ENCODE data around the gene PGAP3. TPM values are rescaled to one million over a fixed set of nuclear protein-coding genes. Genes with fewer than 3 reads are reported as not detected.

The PGAP3 gene, protein sequence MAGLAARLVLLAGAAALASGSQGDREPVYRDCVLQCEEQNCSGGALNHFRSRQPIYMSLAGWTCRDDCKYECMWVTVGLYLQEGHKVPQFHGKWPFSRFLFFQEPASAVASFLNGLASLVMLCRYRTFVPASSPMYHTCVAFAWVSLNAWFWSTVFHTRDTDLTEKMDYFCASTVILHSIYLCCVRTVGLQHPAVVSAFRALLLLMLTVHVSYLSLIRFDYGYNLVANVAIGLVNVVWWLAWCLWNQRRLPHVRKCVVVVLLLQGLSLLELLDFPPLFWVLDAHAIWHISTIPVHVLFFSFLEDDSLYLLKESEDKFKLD
- 10 to 100 TPM; 11.8 to 12.1 TPM for total RNA-seq
- 22.4 TPM for polyA plus RNA-seq

DNA sequence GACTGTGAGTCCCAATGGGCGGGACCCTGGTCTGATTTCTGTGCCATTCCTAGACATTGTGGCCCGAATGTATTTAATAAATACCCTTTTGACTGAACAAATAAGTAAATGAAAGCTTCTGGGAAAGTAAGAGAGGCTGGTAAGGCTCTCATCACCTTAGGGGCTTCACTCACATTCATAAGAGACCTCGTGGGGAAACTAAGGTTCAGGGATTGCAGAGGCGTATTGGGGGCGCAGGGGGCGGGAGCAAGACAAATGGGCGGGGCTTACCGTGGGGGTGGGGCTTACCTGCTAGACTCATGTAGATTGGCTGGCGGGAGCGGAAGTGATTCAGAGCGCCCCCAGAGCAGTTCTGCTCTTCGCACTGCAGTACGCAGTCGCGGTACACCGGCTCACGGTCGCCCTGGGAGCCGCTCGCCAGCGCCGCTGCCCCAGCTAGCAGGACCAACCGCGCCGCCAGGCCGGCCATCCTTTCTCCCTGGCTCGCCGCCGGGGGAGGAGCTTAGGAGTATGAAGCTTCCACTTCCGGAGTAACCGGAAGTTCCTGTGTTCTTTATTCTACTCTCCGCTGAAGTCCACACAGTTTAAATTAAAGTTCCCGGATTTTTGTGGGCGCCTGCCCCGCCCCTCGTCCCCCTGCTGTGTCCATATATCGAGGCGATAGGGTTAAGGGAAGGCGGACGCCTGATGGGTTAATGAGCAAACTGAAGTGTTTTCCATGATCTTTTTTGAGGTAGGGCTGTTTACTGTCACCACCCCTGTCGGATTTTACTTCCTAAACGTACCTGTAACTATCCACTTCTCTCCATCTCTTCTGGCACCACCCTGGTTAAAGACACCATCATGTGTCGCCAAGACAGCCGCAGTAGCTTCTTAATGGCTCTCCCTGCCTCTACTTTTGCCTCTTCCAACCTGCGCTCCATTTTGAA, at the start of gene PGAP3:
PGAP3 (minus strand) TSS at position 512 of the 929 bp plus-strand sequence; CDS start at position 469, 43 bp downstream.
- CTCF ChIA-PET = interaction anchor here (1.0 to 2.3 kb wide), 10 partner anchors 8 to 99 kb away, joined by 3 to 11 read pairs (median 6); partner anchors contain the start of gene PNMT
- H3K9me3 Mint-ChIP-seq = no peaks in the 10 kb centered on the region
- peak within 1 kb of the TSS; percentile 88 for H3K4me3 ChIP-seq (ENCODE audit: low read length)
- POLR2A ChIA-PET = interaction anchor here (0.6 to 1.9 kb wide), 5 partner anchors 12 to 238 kb away, joined by 3 to 6 read pairs (median 4); partner anchors contain the start of genes ERBB2 and PNMT
- peaks cover 4% of the 10 kb centered on the region for H3K36me3 ChIP-seq (ENCODE audit: insufficient read depth, low read length)
- peaks cover 16% of the 10 kb centered on the region for H3K4me1 ChIP-seq (ENCODE audit: insufficient read depth, low read length)
- H3K4me3 Mint-ChIP-seq = peak within 1 kb of the TSS; percentile 96 to 99 (median 97)
- H3K4me1 Mint-ChIP-seq = peaks cover 30 to 36% (median 31%) of the 10 kb centered on the region in 3 donors
- peaks cover 10 to 32% (median 10%) of the 10 kb centered on the region in 3 donors for H3K36me3 Mint-ChIP-seq
- H3K27me3 ChIP-seq (ENCODE audit: insufficient read depth, low read length, poor library complexity, severe bottlenecking) = no peaks in the 10 kb centered on the region
- H3K27ac ChIP-seq (ENCODE audit: low read depth, low read length) = peak within 1 kb of the TSS; percentile 78
- H3K9me3 ChIP-seq (ENCODE audit: low read length) = no peaks in the 10 kb centered on the region
- H3K27me3 Mint-ChIP-seq = no peaks in the 10 kb centered on the region
- DNase-seq = peak; percentile 74 to 89 (median 82)
- peak within 1 kb of the TSS; percentile 95 to 99 (median 97) for H3K27ac Mint-ChIP-seq

DNA sequence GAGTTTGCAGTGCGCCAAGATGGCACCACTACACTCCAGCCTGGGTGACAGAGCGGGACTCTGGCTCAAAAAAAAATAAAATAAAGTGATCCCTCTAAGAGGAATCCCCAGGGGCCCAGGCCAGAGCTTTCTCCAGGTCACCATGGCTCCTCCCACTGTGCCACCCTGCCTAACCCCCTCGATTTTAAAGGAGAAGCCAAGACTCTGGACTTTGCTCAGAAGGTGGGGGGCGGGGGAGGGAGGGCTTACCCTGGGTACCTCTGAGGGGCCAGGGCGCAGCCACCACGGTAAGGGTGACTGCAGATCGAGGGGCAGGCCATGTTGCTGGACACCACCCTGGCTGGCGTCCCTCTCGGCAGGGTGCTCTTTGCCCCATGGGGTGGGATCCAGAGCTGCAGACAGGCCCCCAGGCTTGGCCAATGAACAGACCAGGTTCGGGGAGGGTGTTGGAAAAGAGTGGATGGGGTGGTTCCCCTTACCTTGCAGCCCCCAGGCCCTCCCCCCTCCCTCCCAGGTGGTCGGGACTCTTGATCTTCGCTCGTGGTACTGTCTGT, 49.4 kb upstream of the PGAP3 start:
- H3K4me3 Mint-ChIP-seq = no peak overlapping the region
- Histone ChIP-seq H3K27ac (ENCODE audit: low read depth, low read length) (no peak overlapping the region), H3K27me3 (ENCODE audit: insufficient read depth, low read length, poor library complexity, severe bottlenecking) (no peaks in the 10 kb centered on the region), H3K36me3 (ENCODE audit: insufficient read depth, low read length) (no peaks in the 10 kb centered on the region), H3K4me1 (ENCODE audit: insufficient read depth, low read length) (no peaks in the 10 kb centered on the region), H3K4me3 (ENCODE audit: low read length) (no peak overlapping the region), H3K9me3 (ENCODE audit: low read length) (no peaks in the 10 kb centered on the region)
- no peak for DNase-seq
- peaks cover 15 to 25% of the 10 kb centered on the region in 2 donors for H3K27me3 Mint-ChIP-seq
- CTCF ChIA-PET = interaction anchor here (0.7 kb wide), 1 partner anchor 115 kb away, joined by 3 read pairs; no protein-coding TSS in a partner anchor
- H3K27ac Mint-ChIP-seq = peak overlapping the region in 1 of 8 donors; percentile 50
- no peaks in the 10 kb centered on the region for H3K36me3 Mint-ChIP-seq
- H3K4me1 Mint-ChIP-seq = peaks cover 4 to 7% (median 6%) of the 10 kb centered on the region in 3 donors
- POLR2A ChIA-PET = no interaction called here
- H3K9me3 Mint-ChIP-seq = no peaks in the 10 kb centered on the region

DNA sequence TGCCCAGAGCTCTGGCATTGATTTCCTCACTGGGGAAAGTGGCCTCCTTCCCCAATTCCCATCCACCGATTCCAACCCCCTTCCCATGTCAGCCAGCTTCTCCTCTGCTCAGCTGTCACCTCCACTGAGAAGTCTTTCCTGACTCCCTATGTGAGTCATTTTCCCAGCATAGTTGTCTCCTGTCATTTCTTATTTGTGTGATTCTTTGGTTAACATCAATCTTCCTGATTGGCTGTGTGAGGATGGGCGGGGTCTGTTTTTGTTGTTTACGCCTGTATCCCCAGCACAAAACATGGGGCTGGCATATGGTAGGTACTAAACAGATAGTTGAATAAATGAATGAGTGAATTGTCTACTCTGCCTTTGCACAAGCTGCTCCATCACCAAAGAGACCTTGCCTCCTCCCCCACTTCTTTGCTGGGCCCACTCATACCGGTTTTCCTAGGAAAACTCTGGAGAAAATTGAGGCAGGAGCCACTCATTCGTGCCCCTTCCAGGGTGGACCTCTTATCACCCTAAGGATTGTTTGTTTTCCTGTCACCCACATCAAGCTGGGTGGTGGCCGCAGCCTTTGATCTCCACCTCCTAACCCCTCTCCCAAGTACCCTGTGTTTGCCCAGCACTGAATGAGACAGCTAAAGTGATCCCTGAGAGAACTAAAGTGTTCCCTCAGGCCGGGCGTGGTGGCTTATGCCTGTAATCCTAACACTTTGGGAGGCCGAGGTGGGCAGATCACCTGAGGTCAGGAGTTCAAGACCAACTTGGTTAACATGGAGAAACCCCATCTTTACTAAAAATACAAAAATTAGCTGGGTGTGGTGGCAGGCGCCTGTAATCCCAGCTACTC, 48.7 kb upstream of the PGAP3 start:
- H3K4me3 Mint-ChIP-seq = peak overlapping the region in 1 of 7 donors; percentile 5

DNA sequence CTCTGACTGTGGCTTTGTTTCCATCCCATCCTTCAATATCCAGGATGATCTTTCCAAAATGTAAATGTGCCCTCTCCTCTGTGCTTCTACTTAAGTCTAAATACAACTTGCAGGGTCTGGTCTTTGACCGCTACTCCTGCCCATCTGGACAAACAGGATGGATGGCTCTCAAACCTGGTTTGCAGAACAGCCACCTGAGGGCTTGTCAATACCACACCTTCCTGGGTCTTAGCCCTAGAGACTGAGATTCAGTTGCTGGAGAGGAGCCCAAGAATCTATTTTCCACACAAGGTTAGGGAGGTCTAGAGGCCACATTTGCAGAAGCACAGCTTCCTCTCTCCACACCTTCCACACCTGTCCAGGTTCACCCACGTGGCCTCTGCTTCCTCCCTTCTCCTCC, 48.0 kb upstream of the PGAP3 start:
- POLR2A ChIA-PET = no interaction called here
- no peak overlapping the region for H3K4me3 ChIP-seq (ENCODE audit: low read length)
- H3K4me1 ChIP-seq (ENCODE audit: insufficient read depth, low read length) = no peaks in the 10 kb centered on the region
- no peaks in the 10 kb centered on the region for H3K36me3 ChIP-seq (ENCODE audit: insufficient read depth, low read length)
- H3K27me3 Mint-ChIP-seq = peaks cover 9 to 23% of the 10 kb centered on the region in 2 donors
- CTCF ChIA-PET = interaction anchor here (8.6 kb wide), 1 partner anchor 114 kb away, joined by 72 read pairs; no protein-coding TSS in a partner anchor
- no peaks in the 10 kb centered on the region for H3K27me3 ChIP-seq (ENCODE audit: insufficient read depth, low read length, poor library complexity, severe bottlenecking)
- H3K9me3 Mint-ChIP-seq = no peaks in the 10 kb centered on the region
- peaks cover 4 to 7% (median 6%) of the 10 kb centered on the region in 3 donors for H3K4me1 Mint-ChIP-seq
- no peaks in the 10 kb centered on the region for H3K36me3 Mint-ChIP-seq
- no peaks in the 10 kb centered on the region for H3K9me3 ChIP-seq (ENCODE audit: low read length)
- peak overlapping the region in 1 of 8 donors; percentile 6 for H3K27ac Mint-ChIP-seq
- no peak for DNase-seq
- no peak overlapping the region for H3K4me3 Mint-ChIP-seq
- no peak overlapping the region for H3K27ac ChIP-seq (ENCODE audit: low read depth, low read length)

More for the DNA sequence above, 48.7 kb upstream of the PGAP3 start:
- Histone ChIP-seq H3K4me3 (ENCODE audit: low read length) (no peak overlapping the region), H3K27me3 (ENCODE audit: insufficient read depth, low read length, poor library complexity, severe bottlenecking) (no peaks in the 10 kb centered on the region), H3K9me3 (ENCODE audit: low read length) (no peaks in the 10 kb centered on the region), H3K36me3 (ENCODE audit: insufficient read depth, low read length) (no peaks in the 10 kb centered on the region), H3K4me1 (ENCODE audit: insufficient read depth, low read length) (no peaks in the 10 kb centered on the region), H3K27ac (ENCODE audit: low read depth, low read length) (no peak overlapping the region)
- no peak for DNase-seq
- Mint-ChIP-seq H3K9me3 (no peaks in the 10 kb centered on the region), H3K27me3 (peaks cover 11 to 25% of the 10 kb centered on the region in 2 donors), H3K27ac (peak overlapping the region in 3 of 8 donors; percentile 6 to 50 (median 48)), H3K4me1 (peaks cover 4 to 7% (median 6%) of the 10 kb centered on the region in 3 donors), H3K36me3 (no peaks in the 10 kb centered on the region)
- ChIA-PET POLR2A (no interaction called here), CTCF (interaction anchor here (0.7 to 8.6 kb wide), 2 partner anchors 114 to 115 kb away, joined by 3 to 72 read pairs; no protein-coding TSS in a partner anchor)

DNA sequence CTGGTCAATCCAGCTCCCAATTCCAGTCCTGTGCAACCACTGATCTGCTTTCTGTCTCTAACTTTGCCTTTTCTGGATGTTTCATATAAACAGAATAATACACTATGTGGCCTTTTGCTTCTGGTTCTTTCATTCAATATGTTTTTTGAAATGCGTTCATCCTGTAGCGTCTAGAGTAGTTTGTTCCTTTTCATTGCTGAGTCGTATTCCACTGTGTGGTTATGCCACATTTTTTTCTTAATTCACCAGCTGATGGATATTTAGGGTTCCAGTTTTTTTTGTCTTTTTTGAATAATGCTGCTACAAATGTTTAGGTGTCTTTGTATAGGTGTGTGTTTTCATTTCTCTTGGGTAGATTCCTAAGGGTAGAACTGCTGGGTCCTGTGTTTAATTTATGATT, 44.7 kb upstream of the PGAP3 start:
- Mint-ChIP-seq H3K4me3 (peak overlapping the region; percentile 17 to 80 (median 56)), H3K9me3 (no peaks in the 10 kb centered on the region), H3K36me3 (peaks cover 0 to 22% (median 5%) of the 10 kb centered on the region in 3 donors), H3K27me3 (peaks cover 0 to 2% of the 10 kb centered on the region in 2 donors), H3K4me1 (peaks cover 14 to 18% (median 15%) of the 10 kb centered on the region in 3 donors), H3K27ac (peak overlapping the region in 3 of 8 donors; percentile 46 to 81 (median 47))
- no peaks in the 10 kb centered on the region for H3K9me3 ChIP-seq (ENCODE audit: low read length)
- peaks cover 15% of the 10 kb centered on the region for H3K4me1 ChIP-seq (ENCODE audit: insufficient read depth, low read length)
- CTCF ChIA-PET = interaction anchor here (1.1 to 8.6 kb wide), 2 partner anchors 111 to 141 kb away, joined by 3 to 72 read pairs; no protein-coding TSS in a partner anchor
- POLR2A ChIA-PET = no interaction called here
- H3K27ac ChIP-seq (ENCODE audit: low read depth, low read length) = no peak overlapping the region
- H3K36me3 ChIP-seq (ENCODE audit: insufficient read depth, low read length) = no peaks in the 10 kb centered on the region
- H3K27me3 ChIP-seq (ENCODE audit: insufficient read depth, low read length, poor library complexity, severe bottlenecking) = no peaks in the 10 kb centered on the region
- DNase-seq = no peak
- H3K4me3 ChIP-seq (ENCODE audit: low read length) = no peak overlapping the region

DNA sequence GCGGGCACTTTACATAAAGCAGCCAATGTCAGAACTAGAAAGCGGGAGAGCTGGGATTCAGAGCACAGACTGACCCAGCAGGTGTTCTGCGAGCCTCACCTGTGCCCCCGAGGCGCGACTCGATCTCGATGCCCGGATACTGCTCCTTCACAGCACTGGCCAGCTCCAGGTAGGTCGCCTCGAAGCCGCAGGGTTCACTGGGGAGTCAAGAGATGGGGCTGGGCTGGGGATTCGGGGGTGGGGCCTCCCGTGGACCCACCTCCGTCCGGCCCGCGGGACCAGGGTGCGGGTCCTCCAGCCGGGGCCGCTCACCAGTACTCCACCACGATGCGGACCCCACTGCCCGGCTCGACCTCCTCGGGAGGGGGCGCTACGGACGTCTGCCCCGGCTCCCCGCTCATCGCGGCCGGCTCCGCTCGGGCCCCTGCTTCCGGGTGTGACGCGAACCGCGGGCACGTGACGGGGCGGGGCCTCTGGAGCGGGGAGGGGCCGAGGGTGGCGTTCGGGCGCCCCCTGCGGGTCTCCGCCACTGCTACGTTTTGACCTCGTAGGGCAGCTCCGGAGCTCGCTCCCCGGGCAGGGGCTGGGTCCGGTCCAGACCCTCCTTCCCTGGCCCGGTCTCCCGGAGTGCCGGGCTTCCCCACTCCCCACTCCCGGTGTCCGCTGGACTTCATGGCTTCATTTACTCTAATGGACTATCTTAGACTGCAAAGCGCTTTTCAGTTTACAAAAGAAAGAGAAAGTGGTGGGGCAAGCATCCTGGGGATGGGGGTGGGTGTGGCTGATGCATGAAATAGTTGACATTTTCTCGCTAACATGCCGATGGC, 42.5 kb upstream of the PGAP3 start, which contains the start of gene MIEN1:
MIEN1 (minus strand) TSS at position 438 of the 827 bp plus-strand sequence; CDS start at position 401, 37 bp downstream.
- Mint-ChIP-seq H3K36me3 (peaks cover 0 to 39% (median 5%) of the 10 kb centered on the region in 3 donors), H3K4me3 (peak within 1 kb of the TSS; percentile 89 to 95 (median 91)), H3K9me3 (no peaks in the 10 kb centered on the region), H3K27me3 (no peaks in the 10 kb centered on the region), H3K27ac (peak within 1 kb of the TSS; percentile 89 to 98 (median 94)), H3K4me1 (peaks cover 14 to 21% (median 15%) of the 10 kb centered on the region in 3 donors)
- Histone ChIP-seq H3K4me1 (ENCODE audit: insufficient read depth, low read length) (peaks cover 15% of the 10 kb centered on the region), H3K36me3 (ENCODE audit: insufficient read depth, low read length) (no peaks in the 10 kb centered on the region), H3K27me3 (ENCODE audit: insufficient read depth, low read length, poor library complexity, severe bottlenecking) (no peaks in the 10 kb centered on the region), H3K4me3 (ENCODE audit: low read length) (peak within 1 kb of the TSS; percentile 91), H3K9me3 (ENCODE audit: low read length) (no peaks in the 10 kb centered on the region), H3K27ac (ENCODE audit: low read depth, low read length) (peak within 1 kb of the TSS; percentile 90)
- CTCF ChIA-PET = interaction anchor here (0.6 to 8.6 kb wide), 35 partner anchors 8 to 250 kb away, joined by 3 to 72 read pairs (median 4); partner anchors contain the start of genes IKZF3, PGAP3, PNMT and PSMD3
- DNase-seq = peak; percentile 91 to 95 (median 94)
- POLR2A ChIA-PET = interaction anchor here (0.5 to 1.8 kb wide), 9 partner anchors 23 to 851 kb away, joined by 3 to 15 read pairs (median 4); partner anchors contain the start of genes CDK12 and PNMT

Data from CD8-positive, alpha-beta memory T cell (primary cell).